ENCODE results near the gene SHANK1.
"Not testable (repeated sequence)": the region's sequence is repeated elsewhere in the genome, so short reads cannot be mapped to it uniquely, and the experiment has no call there.

SHANK1 gene

DNA sequence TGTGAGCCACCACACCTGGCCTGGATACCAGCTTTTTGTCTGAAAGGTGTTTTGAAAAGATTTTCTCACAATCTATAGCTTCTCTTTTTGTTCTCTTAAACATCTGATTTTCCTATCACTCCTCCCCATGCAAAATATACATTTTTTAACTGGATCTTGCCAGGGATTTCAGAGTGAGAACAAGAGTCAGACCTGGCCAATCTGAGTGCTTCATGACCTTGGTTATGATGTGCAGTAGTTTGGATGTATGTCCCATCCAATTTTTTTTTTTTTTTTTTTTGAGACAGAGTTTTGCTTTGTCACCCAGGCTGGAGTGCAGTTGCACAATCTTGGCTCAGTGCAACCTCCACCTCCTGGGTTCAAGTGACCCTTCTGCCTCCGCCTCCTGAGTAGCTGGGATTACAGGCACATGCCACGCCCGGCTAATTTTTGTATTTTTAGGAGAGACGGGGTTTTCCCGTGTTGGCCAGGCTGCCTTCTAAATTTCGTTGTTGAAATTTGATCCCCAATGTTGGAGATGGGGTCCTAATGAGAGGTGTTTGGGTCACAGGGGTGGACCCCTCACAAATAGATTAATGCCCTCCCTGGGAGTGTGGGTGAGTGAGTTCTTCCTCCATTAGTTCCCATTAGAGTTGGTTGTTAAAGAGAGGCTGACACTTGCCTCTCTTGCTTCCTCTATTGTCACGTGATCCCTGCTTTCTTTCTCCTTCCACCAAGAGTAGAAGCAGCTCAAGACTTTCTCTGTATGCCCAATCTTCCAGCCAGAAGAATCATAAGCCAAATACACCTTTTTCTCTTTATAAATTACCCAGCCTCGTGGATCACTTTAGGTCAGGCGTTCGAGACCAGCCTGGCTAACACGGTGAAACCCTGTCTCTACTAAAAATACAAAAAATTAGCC is 106.8 kb downstream of the SHANK1 start:
- H3K4me3 ChIP-seq (ENCODE audit: low read depth, low read length); H3K79me2 ChIP-seq (ENCODE audit: control insufficient read depth, insufficient read depth, low read length, unreplicated experiment); H2AFZ ChIP-seq (ENCODE audit: low read length, unreplicated experiment); H3K27me3 ChIP-seq (ENCODE audit: insufficient read depth, low read length); H3K36me3 ChIP-seq (ENCODE audit: insufficient read depth, low read length); H3K27ac ChIP-seq (ENCODE audit: low read depth, low read length); H3K4me1 ChIP-seq (ENCODE audit: control insufficient read depth, insufficient read depth, low read length, unreplicated experiment): not testable (repeated sequence)
